Testis (tissue), 2 donors: ENCODE measurements around the gene TRIM72.

Source experiments
- CTCF ChIP-seq, 3 experiments: fragments of 450-650 bp in 2 of 3; fragments of 200-600 bp in 1 of 3; sonication (generic) in 1 of 3; IDR thresholded peaks; one replicate each; pipeline ENCODE4 v1.5.1; 2016 to 2019; ENCODE audit warnings: antibody characterized with exemption in 3 of 3, mild to moderate bottlenecking in 2 of 3, moderate library complexity in 1 of 3
- POLR2A ChIP-seq: fragments of 450-650 bp; IDR thresholded peaks from one replicate; pipeline ENCODE4 v1.6.1; 2017; ENCODE audit warnings: antibody characterized with exemption, mild to moderate bottlenecking, moderate library complexity

- TF ChIP-seq POLR2A (no peak), CTCF (IDR thresholded peaks at IDR 0.05) (no peak)
Observed at GRCh38 chr16:31204871-31205666, 8.8 kb upstream of the TRIM72 start.
